ENCODE results near the gene IL10RB.
"Not testable (repeated sequence)": the region's sequence is repeated elsewhere in the genome, so short reads cannot be mapped to it uniquely, and the experiment has no call there.

Gene IL10RB

GRCh38 chr21:33236766-33237165 lies 29.4 kb upstream of the IL10RB start:
- H3K4me3 ChIP-seq (ENCODE audit: low read depth, low read length), result no peak overlapping the region
- no peak for DNase-seq (ENCODE audit: low read depth)
- TF ChIP-seq CTCF (conservative IDR thresholded peaks at IDR 0.05; ENCODE audit: low read depth, low read length), result no peak

- H3K4me3 ChIP-seq (ENCODE audit: low read depth, low read length), result no peak overlapping the region
- DNase-seq (ENCODE audit: low read depth), result no peak
- no peak for TF ChIP-seq CTCF (conservative IDR thresholded peaks at IDR 0.05; ENCODE audit: low read depth, low read length)
These were observed 28.7 kb upstream of the IL10RB start for GRCh38 chr21:33237486-33237885.

GRCh38 chr21:33238146-33238545 lies 28.0 kb upstream of the IL10RB start:
- no peak for TF ChIP-seq CTCF (conservative IDR thresholded peaks at IDR 0.05; ENCODE audit: low read depth, low read length)
- no peak overlapping the region for H3K4me3 ChIP-seq (ENCODE audit: low read depth, low read length)
- DNase-seq (ENCODE audit: low read depth), result no peak

GRCh38 chr21:33238565-33239255 lies 27.5 kb upstream of the IL10RB start:
- no peak for DNase-seq (ENCODE audit: low read depth)
- no peak for TF ChIP-seq CTCF (conservative IDR thresholded peaks at IDR 0.05; ENCODE audit: low read depth, low read length)
- no peak overlapping the region for H3K4me3 ChIP-seq (ENCODE audit: low read depth, low read length)

- DNase-seq (ENCODE audit: low read depth); H3K4me3 ChIP-seq (ENCODE audit: low read depth, low read length): not testable (repeated sequence)
These were observed 26.5 kb upstream of the IL10RB start for GRCh38 chr21:33239559-33240127.

- no peak for DNase-seq (ENCODE audit: low read depth)
- H3K4me3 ChIP-seq (ENCODE audit: low read depth, low read length), result no peak overlapping the region
- no peak for TF ChIP-seq CTCF (conservative IDR thresholded peaks at IDR 0.05; ENCODE audit: low read depth, low read length)
These were observed 25.8 kb upstream of the IL10RB start for GRCh38 chr21:33240404-33240803.

GRCh38 chr21:33241846-33242245 lies 24.3 kb upstream of the IL10RB start:
- no peak for TF ChIP-seq CTCF (conservative IDR thresholded peaks at IDR 0.05; ENCODE audit: low read depth, low read length)
- DNase-seq (ENCODE audit: low read depth), result no peak
- H3K4me3 ChIP-seq (ENCODE audit: low read depth, low read length), result no peak overlapping the region

GRCh38 chr21:33242846-33243245 lies 23.3 kb upstream of the IL10RB start:
- H3K4me3 ChIP-seq (ENCODE audit: low read depth, low read length); DNase-seq (ENCODE audit: low read depth): not testable (repeated sequence)

Data from choroid plexus epithelial cell (primary cell).